GM21360 (cell line): ENCODE results near the gene GJB4.

Experiments
- ATAC-seq: cut with Tn5 transposase; IDR thresholded peaks from one replicate; pipeline ENCODE4 v1.9.1; 2021; ENCODE audit warnings: mild to moderate bottlenecking, moderate library complexity; ENCODE audit not compliant: unreplicated experiment

GJB4 gene

DNA sequence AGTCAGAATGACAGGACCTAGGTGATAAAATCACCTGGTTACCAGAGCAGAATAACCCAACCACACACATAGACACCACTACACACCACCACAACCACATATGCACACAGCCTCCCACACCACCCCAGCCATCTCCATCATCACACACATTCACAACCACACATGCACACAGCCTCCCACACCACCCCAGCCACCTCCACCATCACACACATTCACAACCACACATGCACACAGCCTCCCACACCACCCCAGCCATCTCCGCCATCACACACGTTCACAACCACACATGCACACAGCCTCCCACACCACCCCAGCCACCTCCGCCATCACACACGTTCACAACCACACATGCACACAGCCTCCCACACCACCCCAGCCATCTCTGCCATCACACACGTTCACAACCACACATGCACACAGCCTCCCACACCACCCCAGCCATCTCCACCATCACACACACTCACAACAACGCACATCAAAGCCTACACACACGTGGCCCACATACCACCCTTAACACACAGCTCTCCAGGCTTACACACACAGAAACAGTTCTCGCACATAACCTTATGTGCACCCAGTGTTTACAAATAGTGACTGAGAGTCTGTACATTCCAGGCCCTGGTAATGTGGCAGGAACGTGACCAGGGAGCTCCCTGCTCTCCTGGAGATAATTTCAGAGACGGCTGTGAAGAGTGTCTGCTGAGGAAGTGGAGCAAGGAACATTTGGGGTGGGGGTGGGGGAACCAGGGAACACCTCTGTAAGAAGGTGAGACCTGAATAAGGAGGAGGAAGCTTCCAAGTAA lies 18.2 kb downstream of the GJB4 start:
- no peak for ATAC-seq

GRCh38 chr1:34778381-34778780 lies 18.8 kb downstream of the GJB4 start:
- no peak for ATAC-seq

DNA sequence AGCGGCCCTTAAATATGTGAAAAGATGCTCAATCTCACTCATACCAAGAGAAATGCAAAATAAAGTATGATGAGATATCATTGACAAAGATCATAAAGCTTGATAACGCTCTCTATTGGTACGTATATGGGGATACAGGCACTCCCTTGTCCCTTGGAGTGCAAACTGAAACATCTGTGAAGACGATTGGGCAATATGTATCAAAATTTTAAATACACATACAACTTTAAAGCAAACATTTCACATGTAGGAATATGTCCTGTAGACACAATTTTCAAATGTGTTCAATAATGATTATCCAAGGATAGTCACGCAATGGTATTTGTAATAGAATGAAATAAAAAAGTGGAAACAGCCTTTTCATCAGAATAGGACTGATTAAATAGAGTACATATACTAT lies 19.5 kb downstream of the GJB4 start:
- no peak for ATAC-seq

DNA sequence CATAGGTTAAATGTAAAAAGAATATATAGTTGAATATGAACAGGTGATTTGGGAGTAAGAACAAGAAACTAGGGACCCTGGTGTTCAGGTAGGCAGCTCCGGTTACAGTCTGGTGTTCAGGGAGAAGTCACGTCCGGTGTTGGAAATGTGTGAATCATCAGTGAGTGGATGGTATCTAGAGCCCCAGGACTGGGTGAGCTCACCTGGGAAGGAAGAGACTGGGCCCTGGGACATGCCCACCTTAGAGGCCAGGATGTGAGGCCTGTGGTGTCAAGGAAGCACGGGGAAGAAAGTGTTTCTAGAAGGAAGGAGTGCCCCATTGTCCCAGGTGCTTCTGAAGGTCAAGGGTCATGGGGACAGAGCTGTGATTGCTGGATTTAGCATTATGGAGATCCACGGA lies 20.0 kb downstream of the GJB4 start:
- no peak for ATAC-seq

GRCh38 chr1:34779962-34780361 lies 20.4 kb downstream of the GJB4 start:
- no peak for ATAC-seq

DNA sequence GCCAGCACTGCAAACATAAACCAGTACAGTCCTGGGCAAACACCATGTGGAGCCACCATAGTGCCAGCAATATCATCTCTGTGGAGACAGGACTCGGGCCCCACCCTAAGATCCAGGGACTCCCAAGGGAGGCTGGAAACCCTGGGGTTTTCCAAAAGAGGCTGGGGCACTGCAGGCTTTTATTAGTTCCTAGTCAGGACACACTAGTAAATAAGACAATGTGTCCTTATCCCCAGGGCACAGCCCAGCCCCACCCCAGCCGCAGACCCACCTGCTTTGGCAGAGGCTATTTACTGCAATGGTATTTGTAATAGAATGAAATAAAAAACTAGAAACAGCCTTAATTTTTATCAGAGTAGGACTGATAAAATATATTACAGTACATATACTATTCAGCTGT lies 21.0 kb downstream of the GJB4 start:
- no peak for ATAC-seq

DNA sequence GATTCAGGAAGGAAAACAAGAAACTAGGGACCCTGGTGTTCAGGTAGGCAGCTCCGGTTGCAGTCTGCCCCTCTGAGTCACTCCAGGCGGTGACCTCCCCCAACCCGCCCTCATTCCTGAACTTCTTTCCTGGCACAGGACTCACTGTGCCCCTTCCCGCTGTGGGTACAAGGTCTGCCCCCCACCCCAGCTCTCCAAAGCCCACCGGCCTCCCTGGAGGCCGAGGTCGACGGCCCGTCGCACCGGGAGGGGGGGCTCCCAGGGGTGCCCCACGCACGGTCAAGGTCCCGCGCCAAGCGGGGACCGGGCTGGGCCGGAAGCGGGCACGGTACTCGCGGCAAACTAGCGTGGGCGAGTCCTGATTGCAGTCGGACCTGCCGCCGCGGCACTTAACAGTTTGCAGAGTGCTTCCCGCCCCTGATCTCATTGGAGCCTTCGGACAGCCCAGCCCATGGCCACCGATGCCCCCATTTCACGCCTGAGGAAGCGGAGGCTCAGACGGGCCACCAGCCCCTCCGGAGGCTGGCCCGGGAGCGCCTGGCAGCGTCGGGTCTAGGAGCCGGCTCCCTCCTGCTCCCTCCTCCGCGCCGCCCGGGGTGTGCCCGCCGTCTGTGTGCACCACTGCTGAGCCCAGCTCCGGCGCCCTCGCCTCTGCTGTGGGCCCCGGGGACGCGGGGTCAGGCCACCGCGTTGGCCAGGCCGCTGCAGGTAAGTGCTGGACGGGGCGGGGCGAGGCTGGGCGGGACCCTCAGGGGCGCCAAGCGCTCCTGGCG lies 21.7 kb downstream of the GJB4 start, which contains the start of gene GJB3:
Gene GJB3 (plus strand): TSS at position 144 of the 773 bp plus-strand sequence. CDS start 3,549 bp downstream, outside the sequence.
- no peak for ATAC-seq

DNA sequence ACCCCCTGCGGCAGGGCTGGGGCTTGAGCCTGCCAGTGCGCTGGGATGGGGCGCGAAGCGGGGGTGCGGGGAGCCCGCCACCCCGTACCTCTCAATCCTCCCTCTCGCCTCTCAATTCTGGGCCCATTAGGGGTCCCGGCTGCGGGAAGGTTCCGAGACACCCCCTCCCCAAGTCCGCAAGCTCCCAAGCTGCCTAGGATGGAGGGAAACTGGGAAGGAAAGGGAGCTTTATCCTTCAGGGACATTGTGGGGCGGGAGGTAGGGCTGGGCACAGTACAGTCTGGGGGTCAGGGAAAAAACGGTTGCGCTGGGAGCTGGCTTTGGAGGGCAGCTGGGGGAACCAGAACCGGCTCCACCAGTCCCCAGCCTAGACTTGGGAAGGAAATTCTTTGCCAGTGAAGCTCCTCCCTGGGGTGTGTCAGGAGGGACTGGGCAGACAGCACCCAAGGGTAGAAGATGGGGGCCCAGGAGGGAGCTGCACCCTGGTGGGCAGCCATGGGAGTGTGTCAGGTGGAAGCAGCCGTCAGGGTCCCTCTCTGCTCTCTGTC lies 22.4 kb downstream of the GJB4 start:
- no peak for ATAC-seq

- ATAC-seq: no peak
Observed at GRCh38 chr1:34784751-34785221, 25.2 kb downstream of the GJB4 start.

DNA sequence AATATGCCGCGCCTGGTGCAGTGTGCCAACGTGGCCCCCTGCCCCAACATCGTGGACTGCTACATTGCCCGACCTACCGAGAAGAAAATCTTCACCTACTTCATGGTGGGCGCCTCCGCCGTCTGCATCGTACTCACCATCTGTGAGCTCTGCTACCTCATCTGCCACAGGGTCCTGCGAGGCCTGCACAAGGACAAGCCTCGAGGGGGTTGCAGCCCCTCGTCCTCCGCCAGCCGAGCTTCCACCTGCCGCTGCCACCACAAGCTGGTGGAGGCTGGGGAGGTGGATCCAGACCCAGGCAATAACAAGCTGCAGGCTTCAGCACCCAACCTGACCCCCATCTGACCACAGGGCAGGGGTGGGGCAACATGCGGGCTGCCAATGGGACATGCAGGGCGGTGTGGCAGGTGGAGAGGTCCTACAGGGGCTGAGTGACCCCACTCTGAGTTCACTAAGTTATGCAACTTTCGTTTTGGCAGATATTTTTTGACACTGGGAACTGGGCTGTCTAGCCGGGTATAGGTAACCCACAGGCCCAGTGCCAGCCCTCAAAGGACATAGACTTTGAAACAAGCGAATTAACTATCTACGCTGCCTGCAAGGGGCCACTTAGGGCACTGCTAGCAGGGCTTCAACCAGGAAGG lies 25.8 kb downstream of the GJB4 start:
- no peak for ATAC-seq

DNA sequence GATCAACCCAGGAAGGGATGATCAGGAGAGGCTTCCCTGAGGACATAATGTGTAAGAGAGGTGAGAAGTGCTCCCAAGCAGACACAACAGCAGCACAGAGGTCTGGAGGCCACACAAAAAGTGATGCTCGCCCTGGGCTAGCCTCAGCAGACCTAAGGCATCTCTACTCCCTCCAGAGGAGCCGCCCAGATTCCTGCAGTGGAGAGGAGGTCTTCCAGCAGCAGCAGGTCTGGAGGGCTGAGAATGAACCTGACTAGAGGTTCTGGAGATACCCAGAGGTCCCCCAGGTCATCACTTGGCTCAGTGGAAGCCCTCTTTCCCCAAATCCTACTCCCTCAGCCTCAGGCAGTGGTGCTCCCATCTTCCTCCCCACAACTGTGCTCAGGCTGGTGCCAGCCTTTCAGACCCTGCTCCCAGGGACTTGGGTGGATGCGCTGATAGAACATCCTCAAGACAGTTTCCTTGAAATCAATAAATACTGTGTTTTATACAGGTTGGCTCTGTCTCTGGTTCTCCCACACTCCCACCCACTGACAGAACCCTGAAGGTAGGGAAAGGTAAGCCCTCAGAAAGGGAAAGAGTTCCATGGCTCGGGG lies 26.4 kb downstream of the GJB4 start:
- ATAC-seq: no peak

GRCh38 chr1:34786521-34787325 lies 27.2 kb downstream of the GJB4 start:
- ATAC-seq: no peak

DNA sequence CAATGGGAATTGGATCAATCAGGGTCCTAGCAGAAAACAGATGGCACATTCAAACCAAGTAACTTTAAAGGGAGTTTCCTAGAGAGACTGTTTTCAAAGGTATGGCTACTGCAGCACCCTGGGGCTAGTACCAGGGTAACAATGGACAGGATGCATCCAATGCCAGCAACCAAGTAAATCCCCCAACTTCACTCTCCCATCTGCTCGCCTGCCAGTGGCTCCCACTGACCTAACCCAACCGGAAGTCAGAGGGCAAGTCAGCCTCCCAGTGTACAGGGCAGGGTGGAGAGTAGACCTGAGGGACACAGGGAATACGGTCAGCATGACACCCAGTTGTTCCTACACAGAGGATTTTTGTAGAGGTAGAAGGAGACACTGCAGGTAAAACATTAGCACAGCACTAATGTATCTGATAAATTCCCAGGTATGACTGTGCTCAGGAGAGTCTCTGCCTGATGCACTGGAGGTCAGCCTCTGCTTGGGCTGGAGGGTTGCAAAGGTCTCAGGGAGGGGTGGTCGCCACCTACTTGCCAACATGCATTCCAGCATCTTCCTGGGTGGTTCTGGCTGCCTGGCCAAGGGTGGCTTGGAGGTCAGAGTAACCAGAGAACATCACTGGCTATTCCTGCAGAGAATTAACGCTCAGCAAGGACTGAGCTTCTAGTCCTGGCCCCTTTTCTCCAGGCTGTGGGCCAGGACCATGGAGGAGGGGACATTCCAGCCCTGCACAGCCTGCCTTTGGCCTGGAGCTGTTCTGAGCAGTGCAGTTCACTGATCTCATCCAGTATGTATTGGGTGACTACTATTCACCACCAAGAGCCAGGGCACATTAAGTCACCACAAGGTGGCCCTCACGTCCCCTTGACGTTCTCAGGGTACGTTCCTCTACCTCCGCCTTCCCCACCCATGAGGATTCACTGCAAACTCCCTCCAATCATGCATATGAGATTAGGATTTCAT lies 28.2 kb downstream of the GJB4 start:
- ATAC-seq: no peak

GRCh38 chr1:34790985-34791384 lies 31.4 kb downstream of the GJB4 start:
- ATAC-seq: no peak

GRCh38 chr1:34792424-34792823 lies 32.9 kb downstream of the GJB4 start:
- ATAC-seq: no peak

DNA sequence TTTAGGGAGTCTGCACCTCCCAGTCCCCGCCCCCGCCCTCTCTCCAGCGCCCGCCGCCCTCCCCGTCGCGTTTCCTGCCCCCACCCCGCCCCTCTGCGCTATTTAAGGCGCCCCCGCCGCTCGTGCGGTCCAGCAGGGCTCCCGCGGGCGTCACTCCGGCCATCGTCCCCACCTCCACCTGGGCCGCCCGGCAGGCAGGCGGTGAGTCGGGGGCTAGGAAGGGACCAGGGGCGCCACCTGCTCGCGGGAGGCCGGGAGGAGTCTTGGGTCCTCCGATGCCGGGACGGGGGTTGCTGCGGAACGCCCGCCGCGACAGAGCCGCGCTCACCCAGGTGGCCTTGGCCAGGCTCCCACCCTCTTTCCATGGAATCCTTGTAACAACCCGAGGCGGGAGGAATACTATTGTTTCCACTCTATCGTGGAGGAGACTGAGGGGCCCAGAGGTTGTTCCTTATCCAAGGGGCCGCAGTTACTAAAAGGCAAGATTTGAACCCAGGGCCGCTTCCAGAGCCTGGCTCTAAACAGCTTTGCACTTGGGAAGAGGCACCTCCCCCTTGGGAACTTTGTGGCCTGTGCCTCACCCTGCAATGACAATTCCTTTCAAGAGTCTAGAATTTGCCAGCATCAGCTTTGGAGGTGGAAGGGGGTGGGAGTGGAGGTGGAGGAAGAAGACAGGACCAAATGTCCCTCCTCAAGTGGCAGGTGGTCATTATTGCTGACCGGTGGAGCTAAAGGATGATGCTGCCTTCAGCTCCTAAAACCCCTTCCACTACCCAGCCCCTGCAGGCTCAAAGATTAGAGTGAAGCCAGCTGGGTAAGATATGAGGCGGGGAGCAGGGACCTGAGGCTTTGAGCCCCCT lies 33.6 kb downstream of the GJB4 start, which contains the start of gene GJA4:
Gene GJA4 (plus strand): TSS at position 132 of the 860 bp plus-strand sequence. CDS start 1,215 bp downstream, outside the sequence.
- ATAC-seq: no peak

- no peak for ATAC-seq
Observed at GRCh38 chr1:34794001-34794789, 34.7 kb downstream of the GJB4 start.
